GM21619 (cell line): ENCODE data around the gene LIMCH1.
"Not testable (repeated sequence)": the region's sequence is repeated elsewhere in the genome, so short reads cannot be mapped to it uniquely, and the experiment has no call there.

Experiments used
- ATAC-seq: cut with Tn5 transposase; IDR thresholded peaks from one replicate; pipeline ENCODE4 v1.9.1; 2021; ENCODE audit not compliant: unreplicated experiment

The LIMCH1 gene

DNA sequence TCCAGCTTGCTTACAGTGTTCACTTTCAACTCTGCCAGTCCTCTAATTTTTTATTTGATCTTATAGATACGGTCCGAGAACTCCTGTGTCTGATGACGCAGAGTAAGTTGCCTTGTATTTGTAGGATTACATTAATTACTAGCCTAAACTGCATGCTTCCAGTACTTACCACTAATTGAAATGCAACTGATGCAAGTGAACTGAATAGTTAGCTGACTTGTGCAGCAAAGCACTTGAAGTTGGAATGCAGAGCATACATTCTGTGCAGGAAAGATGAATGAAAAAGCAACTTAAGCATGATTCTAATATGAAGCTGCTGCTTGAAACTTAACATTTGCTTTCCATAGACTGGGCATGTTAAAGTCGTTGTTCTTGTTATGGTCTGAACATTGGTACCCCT is 100.9 kb downstream of the LIMCH1 start:
- no peak for ATAC-seq

- ATAC-seq = no peak
Observed at GRCh38 chr4:41639291-41639690, 101.3 kb downstream of the LIMCH1 start.

GRCh38 chr4:41640906-41641305 is 102.9 kb downstream of the LIMCH1 start:
- no peak for ATAC-seq

GRCh38 chr4:41642746-41643145 is 104.8 kb downstream of the LIMCH1 start:
- not testable (repeated sequence) for ATAC-seq

- no peak for ATAC-seq
Observed at GRCh38 chr4:41643331-41643730, 105.4 kb downstream of the LIMCH1 start.

- ATAC-seq = no peak
Observed at GRCh38 chr4:41644288-41644914, 106.4 kb downstream of the LIMCH1 start.

DNA sequence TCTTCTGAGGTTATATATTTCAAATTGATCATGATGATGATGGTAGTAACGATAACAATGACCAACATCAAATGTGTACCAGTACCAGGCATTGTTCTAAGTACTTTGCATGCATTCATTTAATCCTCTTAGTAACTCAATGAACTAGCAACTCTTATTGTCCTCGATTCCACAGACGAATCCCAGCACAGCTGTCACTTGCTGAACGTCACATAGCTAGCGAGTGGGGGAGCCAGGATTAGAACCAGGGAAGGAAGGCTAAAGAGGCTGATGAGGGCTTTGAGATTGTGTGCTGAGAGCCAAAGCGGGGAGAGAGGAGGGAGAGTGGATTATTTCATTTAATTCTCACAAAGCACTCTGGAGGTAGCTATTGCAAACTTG is 106.9 kb downstream of the LIMCH1 start:
- ATAC-seq = no peak

GRCh38 chr4:41645728-41646390 is 107.9 kb downstream of the LIMCH1 start:
- no peak for ATAC-seq

GRCh38 chr4:41646862-41647261 is 108.9 kb downstream of the LIMCH1 start:
- ATAC-seq = no peak

- no peak for ATAC-seq
Observed at GRCh38 chr4:41647383-41647782, 109.4 kb downstream of the LIMCH1 start.

- ATAC-seq = not testable (repeated sequence)
Observed at GRCh38 chr4:41651150-41651549, 113.2 kb downstream of the LIMCH1 start.

DNA sequence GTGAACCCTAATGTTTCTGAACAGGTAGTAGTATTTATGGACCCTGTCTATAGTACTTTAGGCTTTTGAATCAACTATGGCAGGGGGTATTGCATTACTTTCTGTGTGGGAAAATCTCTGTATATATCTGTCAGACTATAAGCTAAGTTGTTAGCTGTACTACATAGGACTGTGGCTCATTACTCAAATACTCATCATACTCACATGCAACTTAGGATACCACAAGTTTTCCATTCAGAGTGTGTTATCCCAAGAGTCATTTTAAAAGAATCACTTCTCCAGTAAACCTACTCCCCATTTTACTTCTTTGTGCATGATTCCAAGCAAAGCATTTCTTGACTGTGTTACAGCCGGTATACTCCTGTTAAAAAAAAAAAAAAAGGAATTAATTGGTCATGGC is 115.0 kb downstream of the LIMCH1 start:
- no peak for ATAC-seq

DNA sequence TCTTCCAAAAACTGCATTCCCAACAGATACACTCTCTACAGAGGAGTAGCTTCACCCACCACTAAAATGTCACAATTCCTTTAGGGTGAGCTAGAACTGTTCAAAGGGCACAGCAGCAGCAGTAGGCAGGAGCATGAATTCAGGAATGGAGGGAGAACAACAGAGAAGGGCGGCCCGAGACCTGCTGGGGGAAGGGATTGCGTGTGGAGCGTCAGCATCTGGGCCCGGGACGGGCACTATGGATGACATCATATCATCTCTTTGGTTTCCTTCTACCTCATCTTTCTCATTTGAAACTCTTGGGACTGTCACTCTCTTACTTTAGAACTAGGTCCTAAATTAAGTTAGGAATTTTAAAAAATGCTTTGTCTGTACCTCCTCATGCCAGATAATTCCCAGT is 115.6 kb downstream of the LIMCH1 start:
- no peak for ATAC-seq

DNA sequence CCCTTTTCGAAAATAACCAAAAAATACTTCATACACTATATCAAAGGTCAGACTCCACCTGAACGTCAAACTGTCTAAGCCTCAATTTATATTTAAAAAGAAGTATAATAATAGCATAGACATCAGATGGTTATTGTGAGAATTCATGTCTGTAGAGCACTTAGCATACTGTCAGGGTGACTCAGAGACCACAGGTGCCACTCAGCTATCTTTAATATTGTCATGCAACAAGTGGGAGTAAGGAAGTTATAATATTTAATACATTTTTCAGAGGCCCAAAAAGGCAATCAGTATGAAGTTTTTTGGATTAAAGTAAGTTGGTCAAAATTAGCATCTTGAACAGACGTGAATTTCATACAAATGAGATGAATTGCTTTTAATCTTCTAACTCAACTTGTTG is 117.2 kb downstream of the LIMCH1 start:
- no peak for ATAC-seq

DNA sequence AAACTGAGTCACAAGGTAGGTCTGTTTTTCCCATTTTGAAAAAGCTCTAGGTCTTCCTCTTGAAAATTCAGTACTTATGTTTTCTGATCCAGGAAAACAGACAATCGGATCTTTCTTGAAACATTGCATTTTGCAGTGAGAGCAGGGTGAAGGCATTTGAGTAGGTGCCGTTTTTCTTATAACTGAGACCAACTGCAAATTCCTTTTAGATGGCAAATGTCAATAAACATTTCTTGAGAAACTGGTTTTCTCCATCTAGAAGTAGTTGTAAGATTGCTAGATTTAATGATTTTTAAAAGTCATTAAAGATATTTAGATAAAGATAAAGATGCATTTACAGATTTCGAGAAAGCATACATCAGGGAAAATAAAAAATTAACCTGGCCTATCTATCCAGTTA is 118.1 kb downstream of the LIMCH1 start:
- no peak for ATAC-seq

- no peak for ATAC-seq
Observed at GRCh38 chr4:41656572-41657520, 118.9 kb downstream of the LIMCH1 start.

GRCh38 chr4:41657561-41657960 is 119.6 kb downstream of the LIMCH1 start:
- no peak for ATAC-seq

DNA sequence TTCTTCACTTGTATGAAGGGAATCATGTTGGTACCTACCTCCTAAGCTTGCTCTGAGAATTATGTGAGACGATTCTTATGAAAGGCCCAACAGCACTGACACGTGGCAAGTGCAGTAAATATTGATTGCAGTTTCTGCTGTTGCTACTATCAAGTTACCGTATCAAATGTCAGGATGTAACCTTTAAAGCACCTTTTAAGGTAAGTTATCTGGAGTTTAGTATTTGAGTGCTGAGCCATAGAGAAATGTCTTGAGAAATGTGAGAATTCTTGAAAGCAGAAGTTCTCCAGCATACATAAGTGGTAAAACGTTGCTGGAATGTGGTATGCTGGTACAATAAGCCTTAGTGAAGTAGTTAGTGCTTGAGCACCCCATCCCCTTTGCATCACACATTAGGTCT is 120.2 kb downstream of the LIMCH1 start:
- ATAC-seq = no peak

GRCh38 chr4:41660352-41660751 is 122.4 kb downstream of the LIMCH1 start:
- no peak for ATAC-seq

DNA sequence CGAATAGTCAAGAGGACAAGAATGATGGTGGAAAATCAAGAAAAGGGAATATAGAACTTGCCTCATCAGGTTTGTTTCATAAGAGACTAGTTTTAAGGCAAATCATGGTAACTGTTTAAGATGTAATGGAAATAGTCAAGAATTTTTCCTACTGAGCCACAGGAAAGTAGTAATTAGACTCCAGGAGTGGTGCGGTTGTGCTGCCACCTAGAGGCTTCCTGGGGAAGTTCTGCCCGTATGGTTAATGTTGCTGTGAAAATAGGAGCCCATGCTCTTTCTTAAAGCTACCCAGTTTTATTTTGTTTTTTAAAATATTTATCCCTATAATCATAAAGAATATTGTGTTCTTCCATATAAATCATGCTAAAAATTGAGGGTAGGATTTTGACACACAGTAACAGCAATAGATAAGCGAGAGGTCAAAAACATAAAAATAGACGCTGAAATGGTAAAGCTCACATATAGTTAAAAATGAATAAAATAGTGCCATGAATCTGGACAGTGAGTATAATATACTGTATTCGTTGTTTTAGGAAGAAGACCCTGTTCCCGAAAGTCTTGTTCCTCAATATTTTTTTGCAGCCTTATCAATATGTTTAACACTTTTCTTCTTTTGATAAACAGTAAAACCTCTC is 123.6 kb downstream of the LIMCH1 start:
- no peak for ATAC-seq

DNA sequence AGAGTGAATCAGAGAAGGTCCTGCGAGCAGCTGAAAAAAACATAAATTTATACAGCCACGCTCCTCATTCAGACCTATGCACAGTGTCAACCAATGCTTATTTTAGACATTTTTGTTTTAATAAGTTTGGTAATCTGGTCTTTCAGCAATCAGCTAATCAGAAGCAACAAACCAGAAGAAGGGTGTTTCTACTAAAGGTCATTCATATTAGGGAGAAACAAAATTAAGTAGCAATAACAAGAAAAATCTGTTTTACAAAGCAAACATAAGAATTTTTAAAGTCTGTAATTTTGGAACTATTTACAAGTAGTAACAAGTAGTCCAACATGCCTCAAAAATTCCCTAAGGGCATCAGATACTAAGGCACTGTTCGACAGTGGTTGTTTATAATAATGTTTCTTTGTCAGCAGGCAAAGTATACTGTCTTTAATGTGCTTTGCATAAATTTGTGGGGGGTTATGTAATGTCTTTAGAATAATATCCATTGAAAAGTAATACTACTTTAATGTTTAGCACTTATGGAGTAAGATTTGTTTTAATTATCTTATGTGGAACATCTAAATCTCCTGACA is 127.8 kb downstream of the LIMCH1 start:
- ATAC-seq = no peak
